Karpas-422 (cell line): Measurements from ENCODE around the gene SLC15A5. TPM values are rescaled to one million over a fixed set of nuclear protein-coding genes. Genes with fewer than 3 reads are reported as not detected.

ENCODE experiments used
- DNase-seq: peaks from one replicate; pipeline ENCODE4 v3.0.0-alpha.2; 2015
- H2AFZ ChIP-seq: fragments of 200-600 bp; sonication (generic); 2 replicates; pipeline ENCODE4 v1.6.1; 2014; ENCODE audit warnings: antibody characterized with exemption, low read length, mixed read lengths
- H3K27ac ChIP-seq: fragments of 200-600 bp; sonication (generic); 2 replicates; pipeline ENCODE4 v1.5.1; 2014; ENCODE audit warnings: mild to moderate bottlenecking, low read length, moderate library complexity
- H3K27me3 ChIP-seq: fragments of 200-600 bp; sonication (generic); 2 replicates; pipeline ENCODE4 v1.6.1; 2014; ENCODE audit warnings: low read length, mixed read lengths
- H3K36me3 ChIP-seq: fragments of 200-600 bp; sonication (generic); 2 replicates; pipeline ENCODE4 v1.6.1; 2014; ENCODE audit warnings: low read length, mixed read lengths; ENCODE audit not compliant: insufficient read depth
- H3K4me1 ChIP-seq: fragments of 200-600 bp; sonication (generic); 2 replicates; pipeline ENCODE4 v1.6.1; 2014; ENCODE audit warnings: mild to moderate bottlenecking, low read length, mixed read lengths
- H3K4me2 ChIP-seq: fragments of 200-600 bp; sonication (generic); 2 replicates; pipeline ENCODE4 v1.6.1; 2014; ENCODE audit warnings: low read length, low read depth, mild to moderate bottlenecking; ENCODE audit not compliant: poor library complexity, severe bottlenecking
- H3K4me3 ChIP-seq: fragments of 200-600 bp; sonication (generic); 2 replicates; pipeline ENCODE4 v1.5.1; 2014; ENCODE audit warnings: mild to moderate bottlenecking, antibody characterized with exemption, low read length, mixed read lengths
- H3K79me2 ChIP-seq: fragments of 200-600 bp; sonication (generic); 2 replicates; pipeline ENCODE4 v1.6.1; 2014; ENCODE audit warnings: mild to moderate bottlenecking, low read length, mixed read lengths
- H3K9ac ChIP-seq: fragments of 200-600 bp; sonication (generic); 2 replicates; pipeline ENCODE4 v1.6.0; 2014; ENCODE audit warnings: low read length
- H3K9me2 ChIP-seq: fragments of 200-600 bp; sonication (generic), shearing (Covaris generic); replicated peaks from 2 replicates; pipeline ENCODE4 v1.6.0; 2014; ENCODE audit warnings: mild to moderate bottlenecking, low read length, moderate library complexity; ENCODE audit not compliant: insufficient read depth
- H3K9me3 ChIP-seq: fragments of 300-700, 200-600 bp; sonication (generic); 2 replicates; pipeline ENCODE4 v1.6.1; 2014; ENCODE audit warnings: low read length, mixed read lengths
- H4K20me1 ChIP-seq: fragments of 200-600 bp; sonication (generic); 2 replicates; pipeline ENCODE4 v1.6.1; 2014; ENCODE audit warnings: mild to moderate bottlenecking, antibody characterized with exemption, low read length, low read depth; ENCODE audit not compliant: insufficient read depth
- total RNA-seq: library from RNA; depleted of rRNA; stranded (reverse); fragments of >200 nt; shearing (Covaris generic); gene quantifications from 2 replicates; pipeline ENCODE4 v1.2.3, GENCODE V29; 2014; ENCODE audit warnings: low replicate concordance

Gene SLC15A5
- total RNA-seq, 1 experiment from 2014 or later: not detected

DNA sequence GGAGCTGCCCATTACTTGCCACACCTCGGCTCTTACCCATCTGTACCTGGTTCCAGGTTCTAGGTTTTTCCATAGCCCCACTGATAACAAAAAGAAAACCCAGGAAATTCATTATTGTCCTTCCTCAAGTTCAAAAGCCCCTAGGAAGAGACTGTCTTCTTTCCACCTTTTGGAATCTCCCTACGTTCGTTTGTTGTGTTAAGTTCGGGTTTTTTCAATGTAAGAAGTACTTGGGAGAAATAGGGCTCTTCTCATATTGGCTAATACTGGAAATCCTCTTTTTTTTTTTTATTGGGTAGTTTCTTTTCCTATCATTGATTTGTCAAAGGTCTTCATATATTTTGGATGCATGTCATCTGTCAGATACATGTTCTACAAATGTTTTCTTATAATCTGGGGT lies 17.3 kb downstream of the SLC15A5 start:
- Histone ChIP-seq H3K27me3 (no peaks in the 10 kb centered on the region), H4K20me1 (no peaks in the 10 kb centered on the region), H3K9me2 (no peaks in the 10 kb centered on the region), H3K9ac (no peak overlapping the region), H3K9me3 (0 out of 2 replicates have a peak, but pooled peaks cover 2% of the 10 kb centered on the region), H3K4me2 (no peak overlapping the region), H3K4me1 (no peaks in the 10 kb centered on the region), H2AFZ (no peak overlapping the region), H3K4me3 (no peak overlapping the region), H3K79me2 (no peaks in the 10 kb centered on the region), H3K27ac (no peak overlapping the region), H3K36me3 (no peaks in the 10 kb centered on the region)
- DNase-seq: peak; percentile 7

DNA sequence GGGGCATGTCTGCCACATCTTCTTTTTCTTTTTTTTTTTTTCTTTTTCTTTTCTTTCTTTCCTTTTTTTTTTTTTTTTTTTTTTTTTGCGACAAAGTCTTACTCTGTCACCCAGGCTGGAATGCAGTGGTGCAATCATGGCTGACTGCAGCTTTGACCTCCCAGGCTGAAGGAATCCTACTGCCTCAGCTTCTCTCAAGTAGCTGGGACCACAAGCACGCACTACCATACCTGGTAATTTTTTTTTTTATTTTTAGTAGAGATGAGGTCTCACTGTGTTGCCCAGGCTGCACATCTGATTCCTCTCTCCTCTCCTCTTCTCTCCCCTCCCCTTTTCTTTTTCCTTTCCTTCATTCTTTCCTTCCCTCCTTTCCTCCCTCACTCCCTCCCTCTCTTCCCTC lies 18.5 kb downstream of the SLC15A5 start:
- no peak overlapping the region for H2AFZ ChIP-seq

DNA sequence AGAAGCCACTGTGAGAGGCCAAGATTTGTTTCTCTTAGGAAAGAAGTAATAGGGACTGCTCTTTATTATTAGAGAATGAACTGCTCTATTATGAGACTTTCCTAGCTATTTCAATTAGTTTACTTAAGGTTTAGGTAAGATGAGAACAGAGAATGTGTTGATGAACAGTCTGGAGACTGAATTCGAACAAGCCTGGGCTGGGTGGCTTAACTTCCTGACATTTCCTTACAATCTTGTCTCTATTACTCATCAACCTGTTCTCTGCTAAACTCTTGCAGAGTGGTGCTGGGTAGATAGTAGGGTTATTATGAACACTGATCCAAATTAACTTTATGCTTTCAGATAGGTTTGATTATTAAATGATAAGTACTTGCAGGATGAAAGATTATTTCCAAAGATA lies 31.2 kb downstream of the SLC15A5 start:
- Histone ChIP-seq H3K27me3 (no peaks in the 10 kb centered on the region), H3K9ac (no peak overlapping the region), H3K4me2 (no peak overlapping the region), H4K20me1 (no peaks in the 10 kb centered on the region), H3K4me1 (peaks cover 20% of the 10 kb centered on the region), H3K9me3 (no peaks in the 10 kb centered on the region), H3K79me2 (no peaks in the 10 kb centered on the region), H3K36me3 (no peaks in the 10 kb centered on the region), H3K27ac (no peak overlapping the region), H2AFZ (no peak overlapping the region), H3K9me2 (no peaks in the 10 kb centered on the region; the same call in 1 of the 2 replicates), H3K4me3 (no peak overlapping the region)
- no peak for DNase-seq

More for the DNA sequence above, 18.5 kb downstream of the SLC15A5 start:
- Histone ChIP-seq H3K27me3 (no peaks in the 10 kb centered on the region), H3K9me2 (no peaks in the 10 kb centered on the region), H3K9ac (no peak overlapping the region), H3K79me2 (no peaks in the 10 kb centered on the region), H3K4me2 (no peak overlapping the region), H3K27ac (no peak overlapping the region), H3K4me1 (no peaks in the 10 kb centered on the region), H3K4me3 (no peak overlapping the region), H4K20me1 (no peaks in the 10 kb centered on the region), H3K36me3 (no peaks in the 10 kb centered on the region), H3K9me3 (0 out of 2 replicates have a peak, but pooled peaks cover 2% of the 10 kb centered on the region)
- peak; percentile 21 for DNase-seq

DNA sequence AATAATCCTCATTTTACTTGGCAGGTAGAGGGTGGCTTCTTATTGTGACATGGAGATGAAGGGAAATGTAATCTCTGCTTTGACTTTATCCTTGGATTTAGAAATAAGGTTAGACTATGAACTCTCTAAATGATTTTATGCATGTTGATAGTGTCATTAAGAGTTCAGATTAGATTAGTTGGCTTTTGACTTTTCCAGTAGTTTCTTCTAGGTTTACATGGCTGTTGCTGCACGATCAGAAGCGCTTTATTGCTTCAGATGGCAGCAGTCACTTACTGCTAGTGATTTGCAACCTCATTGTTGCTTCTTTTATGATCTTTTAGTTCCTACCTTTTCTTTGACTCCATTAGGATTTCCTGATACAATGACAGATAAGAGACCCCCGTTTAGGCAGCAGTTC lies 32.3 kb downstream of the SLC15A5 start:
- H3K4me3 ChIP-seq: no peak overlapping the region
- H3K9me3 ChIP-seq: no peaks in the 10 kb centered on the region
- H3K9me2 ChIP-seq: no peaks in the 10 kb centered on the region; the same call in 1 of the 2 replicates
- no peaks in the 10 kb centered on the region for H3K27me3 ChIP-seq
- H3K36me3 ChIP-seq: no peaks in the 10 kb centered on the region
- peak; percentile 37 for DNase-seq
- peaks cover 19% of the 10 kb centered on the region for H3K4me1 ChIP-seq
- H4K20me1 ChIP-seq: no peaks in the 10 kb centered on the region
- no peaks in the 10 kb centered on the region for H3K79me2 ChIP-seq
- no peak overlapping the region for H3K9ac ChIP-seq
- no peak overlapping the region for H3K27ac ChIP-seq
- no peak overlapping the region for H3K4me2 ChIP-seq
- no peak overlapping the region for H2AFZ ChIP-seq

DNA sequence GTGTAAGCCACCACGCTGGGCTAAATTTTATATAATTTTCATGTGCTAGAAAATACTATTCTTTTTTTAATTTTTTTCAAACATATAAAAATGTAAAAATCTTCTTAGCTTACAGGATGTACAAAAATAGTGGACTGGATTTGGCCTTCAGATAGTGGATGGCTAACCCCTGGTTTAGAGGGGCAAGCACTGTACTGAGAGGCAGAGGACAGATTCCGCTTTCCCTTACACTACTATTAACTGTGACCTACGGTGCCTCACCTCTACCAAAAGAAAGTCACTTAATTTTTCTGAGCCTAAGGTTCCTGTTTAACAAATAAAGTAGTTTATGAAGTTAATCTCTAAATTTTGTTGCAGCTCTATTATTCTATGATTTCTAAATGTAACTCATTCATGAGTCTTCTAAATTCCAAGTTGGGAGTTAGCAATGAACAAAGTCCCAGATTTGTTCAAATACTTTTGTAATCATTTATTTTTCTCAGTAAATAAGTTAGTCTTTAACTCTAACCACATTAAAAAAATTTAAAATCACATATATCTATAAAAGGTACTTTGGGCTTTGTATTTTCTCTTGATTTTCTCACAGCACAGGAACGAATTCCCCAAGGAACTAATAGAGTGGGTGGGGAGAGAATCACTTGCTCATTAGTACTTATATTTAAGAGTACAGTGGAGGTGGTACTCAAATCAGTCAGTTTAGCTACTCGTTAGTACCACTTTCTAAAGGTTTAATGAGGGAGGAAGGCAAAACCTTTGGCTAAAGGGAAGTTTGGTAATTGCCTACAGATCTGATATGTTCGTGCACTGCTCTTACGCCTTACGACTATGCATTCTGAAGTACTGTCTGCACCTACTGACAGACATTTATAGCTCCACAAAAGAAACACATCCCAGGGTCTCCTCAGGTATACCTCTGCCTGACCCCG lies 33.7 kb downstream of the SLC15A5 start:
- Histone ChIP-seq H3K9me2 (no peaks in the 10 kb centered on the region; the same call in 1 of the 2 replicates), H3K36me3 (no peaks in the 10 kb centered on the region), H3K27me3 (no peaks in the 10 kb centered on the region), H4K20me1 (no peaks in the 10 kb centered on the region), H3K79me2 (no peaks in the 10 kb centered on the region), H3K27ac (no peak overlapping the region), H3K9ac (no peak overlapping the region), H3K9me3 (no peaks in the 10 kb centered on the region), H3K4me1 (peaks cover 4% of the 10 kb centered on the region), H3K4me3 (no peak overlapping the region), H2AFZ (no peak overlapping the region), H3K4me2 (no peak overlapping the region)
- DNase-seq: peak; percentile 25

DNA sequence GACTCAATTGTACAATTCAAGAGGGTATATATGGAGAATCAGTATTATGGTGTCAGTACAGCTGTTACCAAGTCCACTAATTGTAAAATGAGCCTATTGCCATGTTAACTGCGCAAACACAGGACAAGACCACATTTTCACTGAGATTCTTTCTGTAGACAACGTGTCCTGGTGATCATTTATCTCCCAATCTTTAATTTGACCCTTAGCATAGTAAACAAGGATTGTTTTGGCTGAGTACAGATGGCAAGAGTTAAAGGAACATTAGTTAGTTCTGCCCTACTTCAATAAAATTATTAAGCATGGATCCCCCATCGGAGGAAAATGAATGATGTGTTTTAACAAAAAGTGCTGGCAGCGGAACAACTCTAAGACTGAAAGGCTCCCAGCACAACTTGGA lies 36.1 kb downstream of the SLC15A5 start:
- H3K79me2 ChIP-seq: no peaks in the 10 kb centered on the region
- DNase-seq: no peak
- no peak overlapping the region for H3K4me3 ChIP-seq
- H2AFZ ChIP-seq: no peak overlapping the region
- H3K27ac ChIP-seq: no peak overlapping the region
- H3K9ac ChIP-seq: no peak overlapping the region
- H3K9me2 ChIP-seq: no peaks in the 10 kb centered on the region
- no peaks in the 10 kb centered on the region for H3K4me1 ChIP-seq
- H3K4me2 ChIP-seq: no peak overlapping the region
- H4K20me1 ChIP-seq: no peaks in the 10 kb centered on the region
- no peaks in the 10 kb centered on the region for H3K9me3 ChIP-seq
- no peaks in the 10 kb centered on the region for H3K36me3 ChIP-seq
- no peaks in the 10 kb centered on the region for H3K27me3 ChIP-seq

DNA sequence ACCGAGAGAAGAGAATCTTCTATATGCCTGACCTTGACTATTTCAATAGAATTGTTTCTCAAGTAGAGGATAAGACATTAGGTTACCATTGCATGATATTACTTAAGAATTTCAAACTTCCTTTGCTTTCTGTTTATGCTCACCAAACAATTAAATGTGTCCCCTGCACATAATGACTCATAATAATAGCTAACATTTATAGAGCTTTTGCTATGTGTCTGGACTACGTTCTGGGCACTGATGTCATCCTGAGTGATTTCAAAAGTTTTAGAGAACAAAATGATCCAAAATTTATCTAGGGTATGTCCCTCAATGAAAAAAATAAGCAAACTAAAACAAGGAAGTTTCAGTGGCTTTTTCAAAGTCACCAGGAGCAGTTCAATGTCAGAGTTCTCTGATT lies 38.8 kb downstream of the SLC15A5 start:
- no peaks in the 10 kb centered on the region for H3K27me3 ChIP-seq
- DNase-seq: no peak
- H3K9ac ChIP-seq: no peak overlapping the region
- H3K4me3 ChIP-seq: no peak overlapping the region
- no peaks in the 10 kb centered on the region for H3K79me2 ChIP-seq
- H3K27ac ChIP-seq: no peak overlapping the region
- no peaks in the 10 kb centered on the region for H3K36me3 ChIP-seq
- H3K4me1 ChIP-seq: peaks cover 5% of the 10 kb centered on the region
- H4K20me1 ChIP-seq: no peaks in the 10 kb centered on the region
- no peaks in the 10 kb centered on the region for H3K9me3 ChIP-seq
- no peak overlapping the region for H2AFZ ChIP-seq
- no peaks in the 10 kb centered on the region for H3K9me2 ChIP-seq
- H3K4me2 ChIP-seq: no peak overlapping the region

DNA sequence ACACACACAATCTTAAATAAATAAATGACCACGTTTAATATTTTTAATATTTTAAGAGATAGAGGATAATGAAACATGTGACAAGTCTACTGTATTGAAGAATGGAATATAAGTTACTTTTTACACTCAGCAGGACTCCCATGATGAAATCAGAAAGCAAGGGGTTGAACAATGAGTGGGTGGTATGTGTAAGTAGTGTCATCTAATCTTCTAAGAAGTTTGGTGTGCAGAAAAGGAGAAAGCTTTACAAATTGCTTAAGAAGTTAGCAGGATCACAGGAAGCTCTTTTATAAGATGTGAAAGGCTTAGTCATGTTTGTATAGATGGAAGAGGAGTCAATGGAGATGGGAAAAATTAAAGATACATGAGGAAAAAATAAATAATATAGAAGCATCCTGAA lies 47.8 kb downstream of the SLC15A5 start:
- Histone ChIP-seq H4K20me1 (no peaks in the 10 kb centered on the region), H3K9ac (no peak overlapping the region), H3K9me3 (no peaks in the 10 kb centered on the region), H3K27ac (no peak overlapping the region), H2AFZ (no peak overlapping the region), H3K27me3 (no peaks in the 10 kb centered on the region), H3K4me1 (peaks cover 32% of the 10 kb centered on the region), H3K79me2 (no peaks in the 10 kb centered on the region), H3K4me3 (no peak overlapping the region), H3K36me3 (no peaks in the 10 kb centered on the region), H3K9me2 (no peaks in the 10 kb centered on the region), H3K4me2 (no peak overlapping the region)
- peak; percentile 14 for DNase-seq
